Panc1 (cell line): ENCODE measurements around the gene FCMR. TPM values are rescaled to one million over a fixed set of nuclear protein-coding genes. Genes with fewer than 3 reads are reported as not detected.

Experiments
- ATAC-seq: fragments of 200-7000 bp; cut with Tn5 transposase; 2 replicates; pipeline ENCODE4 v1.9.1; 2020; ENCODE audit warnings: mild to moderate bottlenecking, moderate library complexity
- BruUV-seq: library from RNA; stranded (reverse); fragments of 400-500 nt; replicated peaks from 2 replicates; lab custom pipeline; 2021; lab: Mats Ljungman, UMichigan
- CTCF ChIA-PET: fragments of 300-600 bp; sonication (Branson Sonifier 250); formaldehyde crosslinking; loops from one replicate; lab custom pipeline; 2022; ENCODE audit warnings: antibody characterized with exemption; lab: Charles Lee
- POLR2A ChIA-PET: fragments of 300-600 bp; sonication (Branson Sonifier 250); formaldehyde crosslinking; loops from one replicate; lab custom pipeline; 2022; ENCODE audit warnings: antibody characterized with exemption; lab: Charles Lee
- DNase-seq: peaks from one replicate; pipeline ENCODE4 v3.0.0-alpha.2; 2010; ENCODE audit warnings: low read depth, low spot score
- H3K27ac ChIP-seq: 2 replicates; pipeline ENCODE4 v1.5.1; 2011; ENCODE audit warnings: mild to moderate bottlenecking, low read length, inconsistent platforms
- H3K27me3 ChIP-seq: fragments of 200-500 bp; sonication (Bioruptor generic); 2 replicates; pipeline ENCODE4 v1.6.0; 2014; ENCODE audit warnings: low read length, inconsistent platforms; ENCODE audit not compliant: control insufficient read depth, insufficient read depth
- H3K36me3 ChIP-seq: fragments of 200-500 bp; sonication (Bioruptor generic); 2 replicates; pipeline ENCODE4 v1.5.1; 2014; ENCODE audit warnings: inconsistent platforms, mild to moderate bottlenecking, low read length, moderate library complexity; ENCODE audit not compliant: control insufficient read depth, insufficient read depth
- H3K4me1 ChIP-seq: 2 replicates; pipeline ENCODE4 v1.5.1; 2011; ENCODE audit warnings: inconsistent platforms, mild to moderate bottlenecking, low read length, moderate library complexity; ENCODE audit not compliant: control insufficient read depth, insufficient read depth
- H3K4me3 ChIP-seq, 2 experiments: 2 replicates each; pipeline ENCODE4 v1.5.1; 2011 to 2012; ENCODE audit warnings: low read depth in 2 of 2, low read length in 2 of 2, mild to moderate bottlenecking in 2 of 2, inconsistent platforms in 1 of 2, moderate library complexity in 1 of 2
- H3K9me3 ChIP-seq: fragments of 200-500 bp; sonication (Bioruptor generic); 2 replicates; pipeline ENCODE4 v1.5.1; 2014; ENCODE audit warnings: low read depth, mild to moderate bottlenecking, inconsistent platforms, low read length, moderate library complexity; ENCODE audit not compliant: control insufficient read depth, insufficient read depth
- POLR2AphosphoS5 ChIP-seq: IDR thresholded peaks from 2 replicates; pipeline ENCODE4 v1.6.1; 2012; ENCODE audit warnings: mild to moderate bottlenecking, low read depth, low read length, moderate library complexity
- REST ChIP-seq, 2 experiments: IDR thresholded peaks; 2 replicates each; pipeline ENCODE4 v1.6.1; 2011 to 2012; ENCODE audit warnings: low read depth in 2 of 2, control low read depth in 1 of 2, low read length in 1 of 2, mild to moderate bottlenecking in 1 of 2, moderate library complexity in 1 of 2; ENCODE audit not compliant: insufficient read depth in 1 of 2
- SIN3A ChIP-seq: IDR thresholded peaks from 2 replicates; pipeline ENCODE4 v1.6.1; 2012; ENCODE audit warnings: low read depth, mild to moderate bottlenecking, low read length, moderate library complexity, borderline replicate concordance; ENCODE audit not compliant: insufficient read depth
- TCF7L2 ChIP-seq: IDR thresholded peaks from 2 replicates; pipeline ENCODE4 v1.6.1; 2011; ENCODE audit warnings: mild to moderate bottlenecking, low read depth, low read length, inconsistent platforms
- in situ Hi-C: cut with HindIII; loops from 2 replicates; pipeline ENCODE4 v1.10.0; 2016; ENCODE audit warnings: low sequenced_read_pairs, low pct_unique_long_range_greater_than_20kb
- intact Hi-C: fragments of 100-400 bp; cut with micrococcal nuclease; formaldehyde crosslinking; loops from one replicate; pipeline ENCODE4 v1.10.0; 2022; ENCODE audit not compliant: unreplicated experiment
- total RNA-seq: library from RNA; stranded (reverse); gene quantifications from one replicate; pipeline ENCODE4 v1.2.1, GENCODE V29; 2021; ENCODE audit not compliant: unreplicated experiment
- TF ChIP-seq, protein P1 (sequence below): fragments of 450-650 bp; IDR thresholded peaks from 2 replicates; pipeline ENCODE4 v1.5.1; 2017; ENCODE audit warnings: mild to moderate bottlenecking

FCMR gene
- total RNA-seq, 1 experiment from 2014 or later: 0.41 TPM

- no peaks in the 10 kb centered on the region for H3K4me1 ChIP-seq
- no TSS peak for BruUV-seq
- H3K9me3 ChIP-seq: no peaks in the 10 kb centered on the region
- no peak for DNase-seq
- 0 out of 2 replicates have a peak, but pooled peaks cover 2% of the 10 kb centered on the region for H3K27me3 ChIP-seq
- TF ChIP-seq, protein P1, sequence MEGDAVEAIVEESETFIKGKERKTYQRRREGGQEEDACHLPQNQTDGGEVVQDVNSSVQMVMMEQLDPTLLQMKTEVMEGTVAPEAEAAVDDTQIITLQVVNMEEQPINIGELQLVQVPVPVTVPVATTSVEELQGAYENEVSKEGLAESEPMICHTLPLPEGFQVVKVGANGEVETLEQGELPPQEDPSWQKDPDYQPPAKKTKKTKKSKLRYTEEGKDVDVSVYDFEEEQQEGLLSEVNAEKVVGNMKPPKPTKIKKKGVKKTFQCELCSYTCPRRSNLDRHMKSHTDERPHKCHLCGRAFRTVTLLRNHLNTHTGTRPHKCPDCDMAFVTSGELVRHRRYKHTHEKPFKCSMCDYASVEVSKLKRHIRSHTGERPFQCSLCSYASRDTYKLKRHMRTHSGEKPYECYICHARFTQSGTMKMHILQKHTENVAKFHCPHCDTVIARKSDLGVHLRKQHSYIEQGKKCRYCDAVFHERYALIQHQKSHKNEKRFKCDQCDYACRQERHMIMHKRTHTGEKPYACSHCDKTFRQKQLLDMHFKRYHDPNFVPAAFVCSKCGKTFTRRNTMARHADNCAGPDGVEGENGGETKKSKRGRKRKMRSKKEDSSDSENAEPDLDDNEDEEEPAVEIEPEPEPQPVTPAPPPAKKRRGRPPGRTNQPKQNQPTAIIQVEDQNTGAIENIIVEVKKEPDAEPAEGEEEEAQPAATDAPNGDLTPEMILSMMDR: no peak
- TF ChIP-seq POLR2AphosphoS5: no peak
- no peak for TF ChIP-seq TCF7L2
- no peak for TF ChIP-seq SIN3A
- TF ChIP-seq REST (IDR thresholded peaks at IDR 0.05; ENCODE audit: insufficient read depth in 1 of 2, low read depth in 2 of 2, low read length in 1 of 2): no peak
- CTCF ChIA-PET: no interaction called here
- H3K4me3 ChIP-seq: no peak overlapping the region
- POLR2A ChIA-PET: no interaction called here
- ATAC-seq: no peak
- H3K36me3 ChIP-seq: no peaks in the 10 kb centered on the region
- H3K27ac ChIP-seq: no peak overlapping the region
- in situ Hi-C loops: no loop called here
- intact Hi-C loops: no loop called here
Observed at GRCh38 chr1:206949641-206950040, 27.9 kb upstream of the FCMR start.

DNA sequence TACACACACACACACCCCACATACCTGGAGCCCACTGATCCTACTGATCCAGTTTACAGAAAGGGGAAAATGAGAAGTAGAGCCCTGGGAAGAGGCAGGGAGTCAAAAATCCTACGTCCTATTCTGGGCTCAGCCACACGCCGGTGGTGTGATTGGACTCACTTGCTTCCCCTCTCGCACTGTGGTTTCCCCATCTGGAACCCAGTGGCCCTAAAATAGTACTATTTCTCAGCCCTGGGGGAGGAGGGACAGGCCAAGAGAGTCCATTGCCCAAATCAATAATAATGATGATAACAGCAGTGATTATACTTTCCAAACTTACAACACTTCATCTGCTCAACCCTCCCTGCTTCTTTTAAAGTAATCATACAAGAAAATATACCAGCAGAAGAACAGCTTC, 27.5 kb upstream of the FCMR start:
- POLR2A ChIA-PET: no interaction called here
- no peaks in the 10 kb centered on the region for H3K36me3 ChIP-seq
- TF ChIP-seq SIN3A: no peak
- TF ChIP-seq REST (IDR thresholded peaks at IDR 0.05; ENCODE audit: insufficient read depth in 1 of 2, low read depth in 2 of 2, low read length in 1 of 2): no peak
- TF ChIP-seq TCF7L2: no peak
- TF ChIP-seq, protein P1: no peak
- no peak for TF ChIP-seq POLR2AphosphoS5
- H3K9me3 ChIP-seq: no peaks in the 10 kb centered on the region
- intact Hi-C loops: no loop called here
- BruUV-seq: no TSS peak
- DNase-seq (no peak), ATAC-seq (no peak)
- H3K27me3 ChIP-seq: 0 out of 2 replicates have a peak, but pooled peaks cover 2% of the 10 kb centered on the region
- in situ Hi-C loops: no loop called here
- no peak overlapping the region for H3K4me3 ChIP-seq
- CTCF ChIA-PET: no interaction called here
- H3K4me1 ChIP-seq: no peaks in the 10 kb centered on the region
- H3K27ac ChIP-seq: no peak overlapping the region
